GM12878 (cell line): ENCODE measurements around the gene IFI35. TPM values are rescaled to one million over a fixed set of nuclear protein-coding genes. Genes with fewer than 3 reads are reported as not detected.

ENCODE experiments used
- ATAC-seq: fragments of 200-7000 bp; cut with Tn5 transposase; 3 replicates; pipeline ENCODE4 v1.9.1; 2020; ENCODE audit warnings: mild to moderate bottlenecking, moderate library complexity
- BruUV-seq: library from RNA; stranded (reverse); fragments of 400-500 nt; replicated peaks from 2 replicates; lab custom pipeline; 2021; lab: Mats Ljungman, UMichigan
- CTCF ChIA-PET: fragments of 300-600 bp; sonication (Branson Sonifier 250); formaldehyde crosslinking; extraction: SDS; loops from one replicate; lab custom pipeline; 2021; ENCODE audit warnings: inconsistent platforms; lab: Yijun Ruan, JAX
- POLR2A ChIA-PET: fragments of 350-600 bp; formaldehyde crosslinking; extraction: SDS; loops from one replicate; lab custom pipeline; 2021; ENCODE audit warnings: inconsistent platforms; lab: Charles Lee
- RAD21 ChIA-PET: fragments of 300-600 bp; sonication (Branson Sonifier 250); formaldehyde crosslinking; loops from one replicate; lab custom pipeline; 2023; ENCODE audit warnings: antibody characterized with exemption; ENCODE audit not compliant: unreplicated experiment; lab: Charles Lee
- SMC1A ChIA-PET: fragments of 300-600 bp; sonication (Branson Sonifier 250); formaldehyde crosslinking; loops from one replicate; lab custom pipeline; 2023; ENCODE audit not compliant: unreplicated experiment, uncharacterized antibody; lab: Charles Lee
- DNase-seq: peaks from one replicate; pipeline ENCODE4 v3.0.0-alpha.2; 2011; ENCODE audit warnings: low read depth, low spot score
- FAIRE-seq: peaks from 3 replicates; lab custom pipeline; 2011; peaks lifted over from hg19 to GRCh38; lab: Jason Lieb, UNC
- H2AFZ ChIP-seq: 2 replicates; pipeline ENCODE4 v1.6.0; 2011; ENCODE audit warnings: low read depth, low read length, control low read depth; ENCODE audit not compliant: control insufficient read depth
- H3K27ac ChIP-seq: 2 replicates; pipeline ENCODE4 v1.5.1; 2011; ENCODE audit warnings: control low read depth; ENCODE audit not compliant: control insufficient read depth, insufficient read depth
- H3K27me3 ChIP-seq, 2 experiments: replicated peaks in 1 of 2; 2 replicates each; pipeline versions ENCODE4 v1.6.0 to v1.6.1; 2011; ENCODE audit warnings: low read length in 1 of 2; ENCODE audit not compliant: control insufficient read depth in 2 of 2, insufficient read depth in 2 of 2
- H3K36me3 ChIP-seq, 2 experiments: 2 replicates each; pipeline ENCODE4 v1.5.1; 2011; ENCODE audit warnings: low read length in 1 of 2; ENCODE audit not compliant: control insufficient read depth in 2 of 2, insufficient read depth in 2 of 2
- H3K4me1 ChIP-seq: 2 replicates; pipeline ENCODE4 v1.6.1; 2011; ENCODE audit warnings: mild to moderate bottlenecking, low read length, moderate library complexity, mixed read lengths; ENCODE audit not compliant: control insufficient read depth, insufficient read depth
- H3K4me2 ChIP-seq: 2 replicates; pipeline ENCODE4 v1.6.0; 2011; ENCODE audit warnings: control low read depth; ENCODE audit not compliant: control insufficient read depth, insufficient read depth
- H3K4me3 ChIP-seq: fragments of 200-600 bp; sonication (generic); 2 replicates; pipeline ENCODE4 v1.5.1; 2016
- H3K79me2 ChIP-seq: 2 replicates; pipeline ENCODE4 v1.6.0; 2011; ENCODE audit warnings: low read length; ENCODE audit not compliant: control insufficient read depth, insufficient read depth
- H3K9ac ChIP-seq: 2 replicates; pipeline ENCODE4 v1.8.0; 2011; ENCODE audit warnings: low read length, control low read depth, mixed read lengths; ENCODE audit not compliant: control insufficient read depth, insufficient read depth
- H3K9me3 ChIP-seq: replicated peaks from 3 replicates; pipeline ENCODE4 v1.5.1; 2011; ENCODE audit warnings: mild to moderate bottlenecking, low read length; ENCODE audit not compliant: control insufficient read depth, insufficient read depth
- H4K20me1 ChIP-seq: 2 replicates; pipeline ENCODE4 v1.6.0; 2011; ENCODE audit not compliant: control insufficient read depth, insufficient read depth
- ASH2L ChIP-seq: fragments of 300-600, 200-600 bp; sonication (generic); IDR thresholded peaks from 2 replicates; pipeline ENCODE4 v1.6.1; 2017; ENCODE audit warnings: low read depth, mild to moderate bottlenecking, borderline replicate concordance
- BACH1 ChIP-seq: fragments of 450-650 bp; IDR thresholded peaks from 2 replicates; pipeline ENCODE4 v1.6.1; 2017; ENCODE audit warnings: mild to moderate bottlenecking, borderline replicate concordance
- BRCA1 ChIP-seq: IDR thresholded peaks from 2 replicates; pipeline ENCODE4 v1.6.1; 2011; ENCODE audit warnings: low read depth, low read length, improper control_type of control experiment
- E2F8 ChIP-seq: fragments of 450-650 bp; IDR thresholded peaks from 2 replicates; pipeline ENCODE4 v1.6.1; 2018; ENCODE audit warnings: mild to moderate bottlenecking, low read depth, moderate library complexity; ENCODE audit not compliant: partially characterized antibody
- EP300 ChIP-seq, 2 experiments: fragments of 150-350 bp in 1 of 2; IDR thresholded peaks; 2 replicates each; pipeline ENCODE4 v1.6.1; 2011 to 2012; ENCODE audit warnings: low read depth in 2 of 2, low read length in 2 of 2, borderline replicate concordance in 1 of 2, improper control_type of control experiment in 1 of 2, inconsistent platforms in 1 of 2; ENCODE audit not compliant: control insufficient read depth in 1 of 2
- TCF3 ChIP-seq: IDR thresholded peaks from 2 replicates; pipeline ENCODE4 v1.6.1; 2012; ENCODE audit warnings: low read depth, mild to moderate bottlenecking, low read length, borderline replicate concordance; ENCODE audit not compliant: insufficient read depth
- WGBS: methylation state at CpG from one replicate; pipeline ENCODE4 v1.1.6; 2016; ENCODE audit warnings: low lambda C conversion rate; ENCODE audit not compliant: insufficient replicate concordance, insufficient coverage; ENCODE audit errors: missing lambda C conversion rate; 5-methylcytosine and 5-hydroxymethylcytosine counted together
- in situ Hi-C: fragments of 300-500 bp; cut with MboI; formaldehyde crosslinking; loops from 9 replicates; pipeline ENCODE4 v1.14.3; 2018; ENCODE audit warnings: mixed read lengths
- intact Hi-C: fragments of 100-400 bp; cut with micrococcal nuclease; formaldehyde crosslinking; loops from one replicate; pipeline ENCODE4 v1.14.2; 2022; ENCODE audit not compliant: unreplicated experiment
- polyA plus RNA-seq, 11 experiments: library from polyadenylated mRNA; depleted of rRNA in 4 of 11; unstranded in 6 of 11; stranded (reverse) in 5 of 11; fragments of >200 nt; fragmentation: Nextera tagmentation in 4 of 11; fragmentation: Illumina TruSeq in 1 of 11; extraction: Ambion mirVana in 4 of 11; extraction: Trizol in 1 of 11; gene quantifications; 1 replicate in 1 of 11; 2 replicates in 10 of 11; pipeline versions ENCODE4 v1.2.1 to v1.2.3, GENCODE V29; 2011 to 2016; ENCODE audit warnings: inconsistent platforms in 2 of 11, missing spikeins in 2 of 11, low read depth in 1 of 11
- total RNA-seq, 4 experiments: library from RNA; depleted of rRNA in 3 of 4; stranded (reverse); fragments of >200 nt in 3 of 4; fragmentation: Illumina TruSeq in 1 of 4; extraction: Trizol in 1 of 4; gene quantifications; 2 replicates each; pipeline versions ENCODE4 v1.2.1 to v1.2.3, GENCODE V29; 2013 to 2021

Gene IFI35
- total and polyA plus RNA-seq, 10 of the 15 experiments (the other 5 are each of a cell fraction or from before 2014, with no cell fraction given) = 18.4 to 92.2 (median 65.3) TPM

- ChIA-PET SMC1A (interaction anchor here (5.8 kb wide), 1 partner anchor 9 kb away, joined by 47 read pairs; the partner anchor contains the start of gene RPL27), RAD21 (no interaction called here), POLR2A (interaction anchor here (0.6 kb wide), 1 partner anchor 517 kb away, joined by 3 read pairs; no protein-coding TSS in a partner anchor), CTCF (interaction anchor here (1.0 kb wide), 1 partner anchor 9 kb away, joined by 3 read pairs; the partner anchor contains the start of gene RPL27)
- peaks cover 11% of the 10 kb centered on the region for H3K79me2 ChIP-seq
- intact Hi-C loops (no loop called here), in situ Hi-C loops (no loop called here)
- no peak overlapping the region for H3K4me3 ChIP-seq
- peaks cover 20% of the 10 kb centered on the region for H3K4me1 ChIP-seq
- FAIRE-seq (no peak), ATAC-seq (no peak), DNase-seq (no peak)
- no peaks in the 10 kb centered on the region for H3K9me3 ChIP-seq
- BruUV-seq = no TSS peak
- H3K27me3 ChIP-seq = no peaks in the 10 kb centered on the region
- H3K27ac ChIP-seq = no peak overlapping the region
- H2AFZ ChIP-seq = no peak overlapping the region
- H3K4me2 ChIP-seq = no peak overlapping the region
- no peak for TF ChIP-seq BACH1
- no peak for TF ChIP-seq EP300 (IDR thresholded peaks at IDR 0.05; ENCODE audit: borderline replicate concordance in 1 of 2, control insufficient read depth in 1 of 2, low read depth in 2 of 2, low read length in 2 of 2)
- TF ChIP-seq TCF3 = no peak
- TF ChIP-seq E2F8 = no peak
- TF ChIP-seq ASH2L = no peak
- no peak for TF ChIP-seq BRCA1
- no peaks in the 10 kb centered on the region for H4K20me1 ChIP-seq
- WGBS = 99% methylated on average over 5 of the region's 5 CpGs
- no peak overlapping the region for H3K9ac ChIP-seq
- peaks cover 13 to 35% of the 10 kb centered on the region in 2 experiments for H3K36me3 ChIP-seq
Measured at GRCh38 chr17:42989141-42989540, 17.4 kb upstream of the IFI35 start.
